DMS53 (cell line): ENCODE data around the gene NTMT2.
"Not testable (repeated sequence)": the region's sequence is repeated elsewhere in the genome, so short reads cannot be mapped to it uniquely, and the experiment has no call there.

Experiments
- DNase-seq: peaks from one replicate; lab custom pipeline; 2025; lab: John Stamatoyannopoulos, UW

NTMT2 gene

DNA sequence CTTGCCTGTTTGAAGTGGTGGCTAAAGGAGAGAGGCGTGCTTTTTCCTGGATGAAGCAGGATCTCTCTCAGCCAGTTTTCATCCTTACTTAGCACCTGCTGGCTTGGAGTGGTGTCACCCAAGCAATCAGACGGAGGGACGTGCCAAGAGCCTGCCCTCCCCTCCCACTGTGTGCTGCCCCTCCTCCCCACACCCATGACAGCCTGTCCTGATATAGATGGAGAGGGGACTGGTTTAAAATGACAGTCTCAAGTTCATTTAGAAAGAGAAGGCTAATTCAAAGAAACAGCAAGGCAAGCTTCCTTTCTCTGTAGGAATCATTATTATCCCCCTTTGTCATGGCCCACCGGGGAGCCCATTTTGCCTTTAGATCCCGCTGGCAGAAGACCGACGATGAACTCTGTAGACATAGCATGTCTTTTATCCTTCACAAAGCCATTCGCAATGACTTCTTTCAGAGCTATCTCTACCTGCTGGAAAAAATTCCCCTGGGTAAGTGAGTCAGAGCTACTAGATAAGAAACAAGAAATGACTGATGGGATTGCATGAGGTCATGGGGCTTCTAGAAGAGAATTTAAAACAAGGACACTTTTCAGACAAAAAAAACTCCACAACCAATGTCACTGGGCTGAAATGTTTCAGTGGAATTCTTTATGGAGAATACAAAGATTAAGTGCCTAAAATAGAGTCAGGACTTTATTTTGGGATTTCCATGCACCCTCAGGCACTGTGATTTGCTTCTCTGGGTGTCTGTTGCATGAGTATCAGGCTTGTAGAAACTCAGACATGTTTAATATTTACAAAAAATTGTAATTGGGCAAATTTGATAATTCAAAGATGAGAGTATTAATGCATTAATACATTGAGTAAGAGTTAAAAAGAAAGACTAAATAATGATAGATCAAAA lies at the start of gene NTMT2:
Gene NTMT2, plus strand, starts transcription at position 190 of the 907 bp plus-strand sequence. Its CDS starts 149 bp downstream, at position 339.
- no peak for DNase-seq

DNA sequence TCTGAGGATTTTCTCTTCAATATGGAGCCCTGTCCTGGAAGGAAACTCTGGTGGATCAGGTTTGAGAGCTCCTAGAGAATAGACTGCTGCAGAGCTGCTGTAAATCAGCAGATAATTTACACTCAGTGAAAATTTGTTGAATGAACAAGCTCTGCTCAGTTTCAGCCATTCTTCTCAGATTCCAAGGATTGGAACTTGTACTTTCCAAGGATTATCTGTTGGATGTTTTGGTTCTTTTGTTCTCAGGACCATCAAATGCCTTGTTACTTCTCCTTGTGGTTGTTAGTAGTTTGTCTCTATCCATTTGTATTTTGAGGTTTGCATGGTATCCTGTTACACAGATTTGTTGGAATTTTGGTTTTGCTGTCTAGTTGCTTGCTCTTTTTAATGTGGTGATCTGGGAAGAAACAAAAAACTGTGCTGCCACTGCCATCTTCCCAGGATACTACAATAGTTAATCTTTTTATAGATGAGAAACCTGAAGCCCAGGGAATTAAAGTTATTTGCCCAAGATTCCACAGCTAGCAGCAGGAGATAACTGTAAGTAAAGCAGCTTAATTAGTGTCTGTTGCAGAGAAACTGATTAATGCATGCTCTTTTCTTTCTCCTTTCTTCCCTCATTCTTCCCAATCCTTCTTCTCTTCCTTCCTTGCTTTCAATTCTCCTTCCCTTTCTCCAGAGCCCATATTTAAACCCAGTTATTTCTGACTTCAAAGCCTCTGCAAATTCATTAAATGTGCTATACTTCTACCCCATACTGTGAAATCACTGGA lies 49.6 kb upstream of the NTMT2 start:
- no peak for DNase-seq

DNA sequence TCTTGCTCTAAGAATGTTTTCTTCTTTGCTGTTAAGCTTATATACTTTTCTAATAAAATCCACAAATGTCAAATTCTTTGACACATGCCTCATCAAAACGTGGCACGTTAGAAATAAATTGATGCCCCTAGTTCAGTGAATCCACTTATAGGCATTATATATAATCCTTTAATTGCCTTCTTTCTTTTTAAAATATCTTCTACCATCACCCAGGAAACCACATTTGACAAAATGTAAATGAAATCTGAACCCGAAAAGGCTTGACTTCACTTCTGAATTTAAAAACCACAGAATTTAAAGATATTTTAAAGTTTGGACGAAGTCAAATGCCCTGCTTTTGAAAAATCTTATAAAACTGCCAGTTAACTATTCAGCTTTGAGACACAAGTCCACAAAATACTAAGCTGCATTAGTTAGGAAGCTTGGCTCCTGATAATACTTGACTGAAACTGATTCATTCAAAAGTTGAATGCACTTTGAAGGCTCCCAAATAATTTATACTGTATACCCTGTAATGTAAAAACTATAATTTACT lies 48.9 kb upstream of the NTMT2 start:
- DNase-seq, result no peak

DNA sequence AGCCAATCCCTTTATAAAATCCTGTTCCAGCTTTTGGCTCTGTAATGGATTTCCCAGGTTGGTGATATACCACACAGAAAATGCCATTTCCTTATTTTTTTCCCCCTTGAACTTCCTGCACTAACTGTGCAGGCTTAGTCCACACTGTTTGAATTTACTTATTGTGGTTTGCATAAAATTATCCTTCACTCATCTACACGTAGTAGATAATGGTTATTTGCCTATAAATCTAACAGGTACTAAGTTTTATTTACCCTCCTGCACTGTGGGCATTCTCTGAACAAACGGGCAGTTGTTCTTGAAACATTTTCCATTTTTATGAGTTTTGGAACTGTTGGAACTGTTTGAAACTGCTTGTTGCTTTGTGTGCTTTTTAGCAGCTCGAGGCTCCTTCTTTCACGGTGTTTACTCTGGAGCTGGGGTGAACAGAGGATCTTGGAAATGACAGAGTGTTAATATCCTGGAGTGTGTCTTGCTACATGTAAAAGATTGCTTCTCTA lies 48.3 kb upstream of the NTMT2 start:
- no peak for DNase-seq

DNA sequence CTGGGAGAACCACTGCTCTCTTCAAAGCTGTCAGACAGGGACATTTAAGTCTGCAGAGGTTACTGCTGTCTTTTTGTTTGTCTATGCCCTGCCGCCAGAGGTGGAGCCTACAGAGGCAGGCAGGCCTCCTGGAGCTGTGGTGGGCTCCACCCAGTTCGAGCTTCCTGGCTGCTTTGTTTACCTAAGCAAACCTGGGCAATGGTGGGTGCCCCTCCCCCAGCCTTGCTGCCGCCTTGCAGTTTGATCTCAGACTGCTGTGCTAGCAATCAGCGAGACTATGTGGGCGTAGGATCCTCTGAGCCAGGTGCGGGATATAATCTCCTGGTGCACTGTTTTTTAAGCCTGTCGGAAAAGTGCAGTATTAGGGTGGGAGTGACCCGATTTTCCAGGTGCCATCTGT lies 32.6 kb upstream of the NTMT2 start:
- DNase-seq, result not testable (repeated sequence)

DNA sequence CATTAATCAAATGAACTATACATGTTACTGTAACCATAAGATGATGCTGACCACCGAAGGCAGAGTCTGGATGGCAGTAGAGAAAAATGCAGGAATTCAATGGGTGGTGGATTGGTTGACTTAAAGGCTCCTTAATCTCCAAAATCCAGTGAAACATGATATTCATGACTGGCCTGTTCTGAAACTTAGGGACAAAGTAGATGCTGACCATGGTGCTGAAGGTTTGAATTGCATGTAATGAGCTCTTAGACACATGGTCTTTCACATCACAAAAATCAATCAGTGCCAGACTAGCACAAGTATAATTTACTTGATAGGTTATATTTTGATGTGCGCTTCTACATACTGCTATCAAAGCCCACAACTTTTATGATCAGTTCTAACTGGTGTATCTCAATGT lies 30.9 kb upstream of the NTMT2 start:
- DNase-seq, result no peak

DNA sequence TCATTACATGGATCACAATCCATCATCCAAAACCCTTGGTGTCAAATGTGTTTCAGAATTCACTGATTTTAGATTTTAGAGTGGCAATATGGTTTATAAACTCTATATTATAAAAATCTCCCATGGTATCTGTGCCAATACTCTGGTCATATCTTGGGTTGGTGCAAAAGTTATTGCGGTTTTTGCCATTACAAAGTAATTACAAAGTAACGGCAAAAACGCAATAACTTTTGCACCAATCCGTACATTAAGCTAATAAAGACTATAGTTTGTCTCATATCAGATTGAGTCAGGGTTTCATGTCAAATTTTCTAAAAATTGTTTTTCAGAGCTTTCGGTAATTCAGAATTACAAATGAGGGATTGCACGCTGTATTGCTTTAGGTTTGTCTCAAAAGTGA lies 23.4 kb upstream of the NTMT2 start:
- no peak for DNase-seq

DNA sequence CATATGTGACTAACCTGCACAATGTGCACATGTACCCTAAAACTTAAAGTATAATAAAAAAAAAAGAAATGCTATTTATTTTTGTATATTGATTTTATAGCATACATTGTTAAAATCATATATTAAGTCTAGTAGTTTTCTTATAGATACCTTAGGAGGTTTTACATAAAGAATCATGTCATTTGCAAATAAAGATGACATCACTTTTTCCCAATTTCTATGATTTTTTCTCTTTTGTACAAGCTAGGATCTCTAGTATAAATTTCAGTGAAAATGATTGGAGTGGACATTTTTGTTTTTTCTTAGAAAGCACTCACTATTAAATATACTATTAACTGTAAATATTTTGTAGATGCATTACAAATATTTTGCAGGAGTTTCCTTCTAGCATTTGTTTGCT lies 20.5 kb upstream of the NTMT2 start:
- no peak for DNase-seq

DNA sequence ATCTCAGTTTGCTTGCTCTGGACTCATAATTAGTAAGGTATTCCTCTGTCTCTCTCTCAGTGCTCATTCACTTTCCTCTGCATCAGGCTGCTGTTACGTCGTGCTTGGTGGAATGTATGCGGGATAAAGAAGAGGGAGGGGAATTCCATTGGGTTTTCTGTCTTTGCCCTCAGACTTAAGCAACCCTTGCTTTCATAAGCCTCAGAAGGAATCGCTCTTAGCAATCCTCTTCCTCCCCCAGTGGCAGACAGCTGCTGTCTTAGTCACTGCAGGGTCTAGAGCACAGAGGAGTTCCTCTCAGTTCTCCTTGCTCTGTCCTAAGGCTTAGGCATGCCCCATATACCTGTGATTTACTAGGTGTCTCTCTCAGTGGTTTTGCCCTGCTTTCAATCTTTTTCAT lies 19.1 kb upstream of the NTMT2 start:
- no peak for DNase-seq

DNA sequence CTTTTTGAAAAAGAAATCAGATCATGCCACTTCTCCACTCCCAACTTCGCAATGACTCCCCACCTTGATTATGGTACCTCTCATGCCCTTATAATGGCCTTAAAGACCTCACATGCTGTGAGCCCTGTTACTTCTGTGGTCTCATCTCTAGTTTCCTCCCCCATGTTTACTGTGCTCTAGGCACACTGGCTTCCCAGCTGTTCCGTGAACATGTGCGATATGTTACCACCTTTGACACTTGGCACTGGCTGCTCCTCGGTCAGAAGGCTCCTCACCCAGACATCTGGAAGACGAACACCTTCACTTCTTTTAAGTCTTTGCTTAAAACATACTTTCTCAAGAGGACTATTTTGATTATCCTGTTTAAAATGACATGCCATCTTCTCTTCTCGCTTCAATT lies 14.3 kb upstream of the NTMT2 start:
- no peak for DNase-seq

DNA sequence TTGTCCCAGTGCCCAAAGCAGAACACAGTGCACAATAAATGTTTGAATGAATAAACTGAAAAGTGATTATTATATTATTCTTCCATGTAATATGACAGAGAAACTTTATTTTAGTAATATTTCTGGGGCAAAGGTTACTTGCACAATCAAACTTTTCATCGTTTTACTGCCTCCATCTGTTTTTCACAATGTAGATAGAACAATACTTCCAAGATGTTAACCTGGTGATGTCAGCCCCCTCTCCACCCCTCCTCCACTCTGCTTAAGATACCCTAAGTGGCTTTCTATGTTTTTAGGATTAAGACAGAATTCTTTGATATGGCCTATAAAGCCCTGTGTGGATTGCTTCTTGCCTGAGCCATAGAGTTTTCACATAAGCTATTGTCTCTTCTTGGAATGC lies 13.8 kb upstream of the NTMT2 start:
- DNase-seq, result no peak

DNA sequence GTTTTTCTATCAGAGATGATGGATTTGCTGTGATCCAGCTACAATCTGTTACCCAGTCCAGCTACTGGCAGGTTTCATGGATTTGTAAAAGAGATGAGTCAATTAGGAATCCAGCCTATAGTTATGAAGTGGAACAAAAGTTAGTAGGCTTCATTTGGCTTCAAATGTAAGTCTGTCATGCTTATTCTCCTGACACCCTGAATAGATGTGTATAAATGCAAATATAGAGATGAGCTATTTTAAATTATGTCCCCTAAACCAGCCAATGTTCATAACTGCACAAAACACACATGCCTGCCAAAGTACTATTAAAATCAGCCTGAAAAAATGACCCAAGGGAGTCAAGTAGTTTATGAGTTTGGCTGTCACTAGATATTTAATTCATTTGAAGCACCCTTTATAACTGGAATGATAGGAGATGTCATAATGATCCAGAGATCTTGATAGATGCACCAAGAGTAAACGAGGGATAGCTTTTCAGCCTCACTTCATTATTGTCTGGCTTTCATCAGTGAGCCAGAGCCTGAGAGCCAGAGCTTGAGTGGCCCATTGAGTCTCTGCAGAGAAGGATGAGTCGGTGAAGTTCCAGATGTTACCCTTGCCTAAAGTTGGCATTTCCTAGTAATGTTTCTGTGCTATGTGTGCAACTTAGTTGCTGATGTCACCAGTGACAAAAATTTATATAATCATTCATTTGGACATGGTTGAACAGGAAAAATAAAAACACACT lies 11.8 kb upstream of the NTMT2 start:
- DNase-seq, result no peak

DNA sequence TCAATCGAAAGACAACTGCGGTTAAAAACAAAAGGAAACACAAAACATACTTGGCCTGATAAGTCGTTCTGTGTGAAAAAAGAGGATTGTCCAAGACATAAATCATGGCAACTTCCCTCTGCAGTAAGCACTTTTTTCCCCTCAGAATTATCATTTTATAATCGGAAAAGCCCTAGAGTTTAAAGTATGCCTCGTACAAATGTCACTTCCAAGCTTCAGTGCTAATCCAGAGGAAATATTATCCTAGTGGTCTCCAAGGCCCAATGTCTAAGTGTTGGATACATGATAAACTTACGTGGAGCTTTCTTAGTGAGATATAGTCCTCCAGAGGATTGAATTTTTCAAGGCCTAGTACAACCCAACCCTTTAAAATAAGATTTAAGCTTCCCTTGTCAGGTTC lies 11.2 kb upstream of the NTMT2 start:
- no peak for DNase-seq

DNA sequence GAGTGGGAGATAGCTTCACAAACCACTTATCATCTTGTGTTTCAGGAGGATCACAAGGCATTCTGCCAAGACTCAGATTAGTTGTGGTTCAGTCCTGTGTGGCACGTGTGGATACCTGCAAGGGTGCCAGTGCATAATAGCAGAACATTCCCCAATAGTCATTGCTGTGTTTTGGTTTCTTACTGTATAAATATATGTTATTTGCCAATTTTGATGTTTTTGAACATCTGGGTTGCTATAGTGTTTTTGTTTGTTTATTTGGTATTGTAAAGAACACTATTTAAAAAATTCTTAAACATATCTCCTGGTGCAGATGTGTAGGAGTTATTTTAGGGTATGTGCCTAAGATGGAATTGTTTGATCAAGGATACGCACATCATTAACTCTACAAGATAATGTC lies 5.4 kb upstream of the NTMT2 start:
- no peak for DNase-seq

DNA sequence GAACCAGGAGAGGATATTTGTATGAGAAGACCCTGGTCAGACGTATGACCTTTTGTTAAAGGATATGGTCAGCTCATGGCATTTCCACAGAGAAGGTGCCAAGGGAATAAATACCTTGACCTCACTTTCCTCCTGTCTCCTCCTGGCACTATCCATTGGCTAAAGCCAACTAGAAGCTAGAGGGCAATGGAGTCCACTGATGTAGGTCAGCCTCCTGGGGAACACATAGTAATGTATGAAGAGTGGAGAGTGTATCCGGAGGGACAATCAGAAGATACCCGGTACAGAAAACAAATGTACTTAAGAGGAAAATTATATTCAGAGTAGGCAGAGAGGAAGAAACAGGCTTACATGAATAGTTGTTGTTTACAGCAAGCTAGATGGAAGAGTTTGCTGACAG lies 698 bp upstream of the NTMT2 start:
- DNase-seq, result no peak

DNA sequence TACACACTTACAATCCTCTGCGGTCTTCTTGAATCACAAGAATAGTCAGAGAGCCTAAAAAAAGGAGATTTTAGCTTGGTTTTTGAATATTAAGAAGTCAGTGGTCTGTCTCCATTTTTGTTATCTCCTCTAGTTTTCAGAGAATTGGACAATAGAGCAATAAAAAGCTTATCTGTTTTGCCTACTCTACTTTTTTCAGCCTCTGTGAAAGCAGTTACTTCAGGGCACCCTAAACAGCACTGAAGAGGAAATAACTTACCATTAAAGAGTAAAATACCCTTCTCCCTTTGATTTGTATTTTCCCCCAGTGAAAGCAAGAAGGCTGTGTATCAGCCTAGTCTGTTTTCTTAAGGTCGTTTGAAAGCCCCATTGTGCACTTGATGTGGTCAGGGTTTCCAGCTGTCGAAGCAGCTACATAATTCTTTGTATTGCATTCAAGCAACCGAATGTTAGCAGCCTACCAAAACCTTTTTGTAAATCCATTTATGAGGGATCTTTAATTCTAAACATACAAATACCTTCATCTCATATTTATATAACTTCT lies 1.0 kb downstream of the NTMT2 start:
- no peak for DNase-seq

DNA sequence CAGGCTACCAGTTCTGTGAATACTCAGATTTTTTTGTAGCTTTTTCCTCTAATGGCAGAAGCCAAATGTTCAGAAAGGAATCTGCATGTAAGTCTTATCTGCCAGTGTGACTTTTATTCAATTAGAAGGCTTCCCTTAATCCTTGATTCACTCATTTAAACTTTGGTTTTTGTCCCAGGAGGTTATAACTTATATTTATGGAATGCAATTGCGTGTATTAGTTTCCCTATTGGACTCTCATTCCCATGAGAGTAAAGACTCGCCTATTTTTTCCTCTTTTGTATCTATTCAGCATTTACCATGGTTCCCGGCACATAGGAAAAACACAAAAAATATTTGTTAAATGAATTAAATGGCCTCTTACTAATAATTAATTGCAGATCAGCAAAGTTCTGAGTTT lies 3.5 kb downstream of the NTMT2 start:
- no peak for DNase-seq

DNA sequence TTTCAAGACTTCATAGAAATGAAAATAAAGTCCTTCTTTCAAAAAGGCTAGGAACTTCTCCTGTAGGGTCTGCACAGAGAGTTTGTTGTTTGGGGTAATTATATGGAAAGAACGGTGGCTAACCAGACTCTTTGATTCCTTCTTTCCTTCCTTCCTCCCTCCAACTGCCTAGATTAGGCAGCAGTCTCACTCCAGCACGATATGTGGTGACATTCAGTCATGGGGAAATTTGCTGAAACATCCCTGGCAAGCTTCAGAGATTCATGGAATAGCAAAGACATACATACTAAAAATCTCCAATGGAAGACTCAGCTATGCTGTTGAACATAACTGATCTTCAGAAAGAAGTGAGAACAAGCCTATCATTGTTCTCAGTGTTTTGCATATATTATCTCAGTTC lies 4.3 kb downstream of the NTMT2 start:
- no peak for DNase-seq

DNA sequence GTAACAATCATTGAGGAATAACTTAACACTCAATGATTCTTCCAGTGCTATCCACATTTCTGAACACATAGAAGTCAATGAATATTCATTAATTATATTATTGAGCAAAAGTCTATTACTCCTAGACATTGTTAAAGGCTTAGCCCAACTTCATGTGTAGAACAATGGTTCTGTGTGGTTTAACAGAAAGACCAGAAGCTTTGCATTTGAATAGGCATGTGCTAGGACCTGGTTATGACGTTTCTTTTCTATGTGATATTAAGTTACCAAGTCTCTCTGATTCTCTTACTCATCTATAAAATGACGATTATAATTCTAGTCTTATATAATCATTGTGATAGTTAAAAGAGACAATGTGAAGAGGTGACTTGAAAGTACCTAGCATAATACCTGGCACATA lies 5.2 kb downstream of the NTMT2 start:
- no peak for DNase-seq

DNA sequence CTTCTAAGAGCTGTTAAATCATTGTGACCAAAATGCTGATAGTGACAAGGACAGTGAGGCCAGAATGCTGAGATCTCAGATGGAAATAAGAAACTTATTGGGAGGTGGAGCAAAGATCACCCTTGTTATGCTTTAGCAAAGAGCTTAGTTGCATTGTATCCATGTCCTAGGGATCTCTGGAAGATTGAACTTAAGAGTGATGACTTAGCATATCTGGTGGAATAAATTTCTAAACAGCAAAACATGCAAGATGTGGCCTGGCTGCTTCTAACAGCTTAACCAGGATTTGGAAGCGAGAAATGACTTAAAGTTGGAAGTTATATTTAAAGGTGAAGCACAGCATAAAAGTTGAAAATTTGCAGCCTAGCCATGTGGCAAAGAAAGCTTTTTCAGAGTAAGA lies 7.7 kb downstream of the NTMT2 start:
- DNase-seq, result no peak

DNA sequence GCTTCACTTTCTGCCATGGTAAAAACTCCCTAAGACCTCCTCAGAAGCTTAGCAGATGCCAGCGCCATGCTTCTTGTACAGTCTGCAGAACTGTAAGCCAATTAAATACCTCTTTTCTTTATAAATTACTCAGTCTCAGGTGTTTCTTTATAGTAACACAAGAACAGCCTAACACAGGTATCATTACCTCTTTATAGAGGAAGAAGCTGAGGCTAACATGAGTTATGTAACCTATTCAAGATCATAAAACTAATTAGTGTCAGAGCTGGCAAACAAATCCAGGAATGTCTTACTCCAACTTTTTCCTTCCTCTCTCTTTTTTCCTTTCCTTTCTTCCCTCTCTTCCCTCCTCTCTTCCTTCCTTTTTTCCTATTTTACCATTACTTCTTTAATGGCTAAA lies 9.3 kb downstream of the NTMT2 start:
- no peak for DNase-seq

DNA sequence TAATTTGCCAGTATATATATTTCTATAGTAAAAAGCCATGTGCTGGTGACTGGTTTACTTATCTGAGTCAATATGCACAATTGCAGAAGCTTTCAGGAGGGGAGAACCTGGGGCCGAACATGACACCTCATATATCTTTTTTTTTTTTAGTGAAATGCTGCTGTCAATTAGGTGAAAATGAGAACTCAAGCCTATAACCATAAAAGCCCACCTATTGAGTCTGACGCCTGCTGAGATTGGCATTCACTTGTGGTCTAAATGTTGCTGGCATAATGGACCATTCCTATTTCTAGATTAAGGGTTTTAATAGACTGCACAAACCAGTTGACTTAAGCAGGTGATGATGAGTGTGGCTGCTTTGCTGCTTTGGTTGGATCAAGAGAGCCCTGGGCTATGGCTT lies 10.8 kb downstream of the NTMT2 start:
- no peak for DNase-seq
